Fibroblast of lung (primary cell): Measurements from ENCODE around the gene SHROOM3. TPM values are rescaled to one million over a fixed set of nuclear protein-coding genes. Genes with fewer than 3 reads are reported as not detected.

Experiments
- DNase-seq, 2 donors: peaks; one replicate each; pipeline versions ENCODE4 v3.0.0 to v3.0.0-alpha.2; 2010; ENCODE audit warnings: low read depth in 2 of 2
- H2AFZ ChIP-seq: 2 replicates; pipeline ENCODE4 v1.5.1; 2012; ENCODE audit warnings: low read length, control low read depth, inconsistent platforms
- H3K27ac ChIP-seq: 2 replicates; pipeline ENCODE4 v1.5.1; 2011; ENCODE audit warnings: low read length, control low read depth; ENCODE audit not compliant: insufficient read depth
- H3K27me3 ChIP-seq: 2 replicates; pipeline ENCODE4 v1.5.1; 2011; ENCODE audit warnings: mild to moderate bottlenecking, low read length; ENCODE audit not compliant: control insufficient read depth, insufficient read depth
- H3K36me3 ChIP-seq: 2 replicates; pipeline ENCODE4 v1.5.1; 2011; ENCODE audit warnings: low read length; ENCODE audit not compliant: control insufficient read depth, insufficient read depth
- H3K4me1 ChIP-seq: 2 replicates; pipeline ENCODE4 v1.5.1; 2011; ENCODE audit warnings: low read length; ENCODE audit not compliant: control insufficient read depth, insufficient read depth; ENCODE audit errors: extremely low read depth
- H3K4me2 ChIP-seq: 2 replicates; pipeline ENCODE4 v1.5.1; 2011; ENCODE audit warnings: low read length, control low read depth; ENCODE audit not compliant: insufficient read depth; ENCODE audit errors: extremely low read depth
- H3K4me3 ChIP-seq, 4 experiments: fragments of 200-600 bp in 1 of 4; sonication (generic) in 1 of 4; replicated peaks in 1 of 4; 2 replicates each; pipeline ENCODE4 v1.5.1; 2011 to 2016; ENCODE audit warnings: low read length in 4 of 4, low read depth in 3 of 4, mild to moderate bottlenecking in 3 of 4, control low read depth in 2 of 4, inconsistent platforms in 1 of 4, mixed read lengths in 1 of 4; ENCODE audit not compliant: insufficient read depth in 1 of 4; ENCODE audit errors: control extremely low read depth in 1 of 4
- H3K79me2 ChIP-seq: 2 replicates; pipeline ENCODE4 v1.5.1; 2012; ENCODE audit warnings: mild to moderate bottlenecking, low read length, inconsistent platforms; ENCODE audit not compliant: control insufficient read depth, insufficient read depth
- H3K9ac ChIP-seq: 2 replicates; pipeline ENCODE4 v1.5.1; 2011; ENCODE audit warnings: mild to moderate bottlenecking, low read length, control low read depth; ENCODE audit not compliant: insufficient read depth
- H3K9me3 ChIP-seq: 2 replicates; pipeline ENCODE4 v1.5.1; 2012; ENCODE audit warnings: low read depth, low read length; ENCODE audit not compliant: control insufficient read depth, insufficient read depth
- H4K20me1 ChIP-seq: 2 replicates; pipeline ENCODE4 v1.5.1; 2011; ENCODE audit warnings: low read length; ENCODE audit not compliant: control insufficient read depth, insufficient read depth; ENCODE audit errors: extremely low read depth
- EZH2 ChIP-seq: IDR thresholded peaks from 2 replicates; pipeline ENCODE4 v1.5.1; 2012; ENCODE audit warnings: low read length, control low read depth, mild to moderate bottlenecking; ENCODE audit errors: missing control alignments
- polyA plus RNA-seq, 2 donors: library from polyadenylated mRNA; depleted of rRNA in 1 of 2; stranded (reverse) in 1 of 2; unstranded in 1 of 2; fragments of >200 nt; gene quantifications; 2 replicates each; pipeline ENCODE4 v1.2.1, GENCODE V29; 2011 to 2012; ENCODE audit warnings: missing spikeins in 1 of 2
- total RNA-seq: library from RNA; depleted of rRNA; stranded (reverse); fragments of >200 nt; gene quantifications from 2 replicates; pipeline ENCODE4 v1.2.1, GENCODE V29; 2014
- TF ChIP-seq, protein P1 (sequence below), 2 donors: IDR thresholded peaks in 1 of 2; conservative IDR thresholded peaks in 1 of 2; 1 replicate in 1 of 2; 2 replicates in 1 of 2; pipeline ENCODE4 v1.5.1; 2011 to 2012; ENCODE audit warnings: low read length in 2 of 2, control low read depth in 1 of 2, inconsistent platforms in 1 of 2, low read depth in 1 of 2, mild to moderate bottlenecking in 1 of 2

Gene SHROOM3
- total and polyA plus RNA-seq, 2 donors (not counting 1 experiment from before 2014, with no cell fraction given), result 9.9 to 23.9 TPM

DNA sequence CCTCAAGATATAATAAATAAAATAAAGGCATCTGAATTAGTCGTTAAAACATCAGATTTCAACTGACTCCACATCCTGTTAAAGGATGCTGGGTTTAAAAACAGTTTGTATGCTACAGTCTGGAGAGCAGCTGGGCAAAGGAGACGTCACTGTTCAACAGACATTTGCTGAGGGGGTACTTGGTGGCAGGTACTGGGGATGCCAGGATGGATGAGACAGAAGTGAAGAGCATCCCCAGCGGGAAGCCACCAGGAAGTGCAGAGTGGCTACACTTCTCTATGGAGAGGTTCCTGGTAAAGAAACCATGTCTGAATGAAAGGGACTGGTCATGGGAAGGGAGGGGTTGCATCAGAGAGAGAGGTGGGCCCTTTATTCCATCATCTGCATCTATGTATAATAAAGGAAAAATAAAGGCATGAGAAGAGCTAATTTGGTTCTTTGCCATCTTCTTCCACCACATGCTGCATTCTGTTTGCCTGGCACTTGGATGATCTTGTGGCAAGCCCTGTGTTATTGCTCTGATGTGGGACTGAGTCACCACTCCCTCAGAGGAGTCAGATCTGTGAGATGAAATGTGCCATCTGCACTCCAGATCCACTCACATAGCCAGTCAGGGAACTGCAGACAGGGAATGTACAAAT is 318.0 kb downstream of the SHROOM3 start:
- Histone ChIP-seq H3K36me3 (peaks cover 14% of the 10 kb centered on the region), H3K9ac (peak overlapping the region; percentile 57), H3K4me1 (peaks cover 40% of the 10 kb centered on the region), H3K4me3 (peak overlapping the region in 2 of 4 experiments; percentile 24 to 49), H3K4me2 (peak overlapping the region; percentile 78), H3K27me3 (no peaks in the 10 kb centered on the region), H3K27ac (peak overlapping the region; percentile 96), H2AFZ (peak overlapping the region; percentile 19), H4K20me1 (no peaks in the 10 kb centered on the region), H3K9me3 (no peaks in the 10 kb centered on the region), H3K79me2 (no peaks in the 10 kb centered on the region)
- TF ChIP-seq, protein P1, sequence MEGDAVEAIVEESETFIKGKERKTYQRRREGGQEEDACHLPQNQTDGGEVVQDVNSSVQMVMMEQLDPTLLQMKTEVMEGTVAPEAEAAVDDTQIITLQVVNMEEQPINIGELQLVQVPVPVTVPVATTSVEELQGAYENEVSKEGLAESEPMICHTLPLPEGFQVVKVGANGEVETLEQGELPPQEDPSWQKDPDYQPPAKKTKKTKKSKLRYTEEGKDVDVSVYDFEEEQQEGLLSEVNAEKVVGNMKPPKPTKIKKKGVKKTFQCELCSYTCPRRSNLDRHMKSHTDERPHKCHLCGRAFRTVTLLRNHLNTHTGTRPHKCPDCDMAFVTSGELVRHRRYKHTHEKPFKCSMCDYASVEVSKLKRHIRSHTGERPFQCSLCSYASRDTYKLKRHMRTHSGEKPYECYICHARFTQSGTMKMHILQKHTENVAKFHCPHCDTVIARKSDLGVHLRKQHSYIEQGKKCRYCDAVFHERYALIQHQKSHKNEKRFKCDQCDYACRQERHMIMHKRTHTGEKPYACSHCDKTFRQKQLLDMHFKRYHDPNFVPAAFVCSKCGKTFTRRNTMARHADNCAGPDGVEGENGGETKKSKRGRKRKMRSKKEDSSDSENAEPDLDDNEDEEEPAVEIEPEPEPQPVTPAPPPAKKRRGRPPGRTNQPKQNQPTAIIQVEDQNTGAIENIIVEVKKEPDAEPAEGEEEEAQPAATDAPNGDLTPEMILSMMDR (conservative IDR thresholded peaks at IDR 0.05 in 1 of 2, IDR thresholded peaks at IDR 0.05 in 1 of 2; ENCODE audit: low read depth in 1 of 2, low read length in 2 of 2), result no peak
- TF ChIP-seq EZH2, result no peak
- peak; percentile 99 to 100 for DNase-seq

GRCh38 chr4:76753814-76754213 is 318.8 kb downstream of the SHROOM3 start:
- Histone ChIP-seq H3K27ac (peak overlapping the region; percentile 96), H3K4me3 (peak overlapping the region in 3 of 4 experiments; percentile 20 to 49 (median 27)), H3K79me2 (no peaks in the 10 kb centered on the region), H3K27me3 (no peaks in the 10 kb centered on the region), H3K36me3 (peaks cover 14% of the 10 kb centered on the region), H3K9me3 (no peaks in the 10 kb centered on the region), H3K4me1 (peaks cover 45% of the 10 kb centered on the region), H2AFZ (no peak overlapping the region), H3K9ac (peak overlapping the region; percentile 61), H3K4me2 (peak overlapping the region; percentile 74), H4K20me1 (no peaks in the 10 kb centered on the region)
- TF ChIP-seq, protein P1 (conservative IDR thresholded peaks at IDR 0.05 in 1 of 2, IDR thresholded peaks at IDR 0.05 in 1 of 2; ENCODE audit: low read depth in 1 of 2, low read length in 2 of 2), result no peak
- TF ChIP-seq EZH2, result no peak
- peak; percentile 97 for DNase-seq

DNA sequence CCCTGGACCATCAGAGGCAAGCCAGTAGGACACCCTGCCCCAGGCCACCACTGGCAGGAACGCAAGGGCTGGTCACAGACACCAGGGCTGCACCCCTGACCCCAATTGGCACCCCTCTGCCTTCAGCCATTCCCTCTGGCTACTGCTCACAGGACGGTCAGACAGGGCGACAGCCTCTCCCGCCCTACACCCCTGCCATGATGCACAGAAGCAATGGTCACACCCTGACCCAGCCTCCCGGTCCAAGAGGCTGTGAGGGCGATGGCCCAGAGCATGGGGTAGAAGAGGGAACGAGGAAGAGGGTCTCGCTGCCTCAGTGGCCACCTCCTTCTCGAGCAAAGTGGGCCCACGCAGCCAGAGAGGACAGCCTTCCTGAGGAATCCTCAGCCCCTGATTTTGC is 319.4 kb downstream of the SHROOM3 start:
- H3K27me3 ChIP-seq, result no peaks in the 10 kb centered on the region

More for the DNA sequence above, 319.4 kb downstream of the SHROOM3 start:
- Histone ChIP-seq H3K9me3 (no peaks in the 10 kb centered on the region), H3K4me2 (peak overlapping the region; percentile 60), H4K20me1 (no peaks in the 10 kb centered on the region), H3K27ac (peak overlapping the region; percentile 96), H3K36me3 (peaks cover 14% of the 10 kb centered on the region), H3K4me1 (peaks cover 47% of the 10 kb centered on the region), H3K79me2 (no peaks in the 10 kb centered on the region), H2AFZ (no peak overlapping the region), H3K9ac (peak overlapping the region; percentile 61), H3K4me3 (no peak overlapping the region)
- no peak for DNase-seq
- TF ChIP-seq, protein P1 (conservative IDR thresholded peaks at IDR 0.05 in 1 of 2, IDR thresholded peaks at IDR 0.05 in 1 of 2; ENCODE audit: low read depth in 1 of 2, low read length in 2 of 2), result no peak
- TF ChIP-seq EZH2, result no peak
